Prostate gland (tissue), 2 donors: ENCODE data around the gene LRFN3. TPM values are rescaled to one million over a fixed set of nuclear protein-coding genes. Genes with fewer than 3 reads are reported as not detected.

ENCODE experiments used
- DNase-seq: peaks from one replicate; pipeline ENCODE4 v3.0.0-alpha.2; 2019; ENCODE audit warnings: low spot score
- H3K27ac ChIP-seq, 2 donors: fragments of 200-600 bp; sonication (generic); 2 replicates each; pipeline ENCODE4 v1.5.1; 2017 to 2019
- H3K27me3 ChIP-seq: fragments of 200-600 bp; sonication (generic); replicated peaks from 2 replicates; pipeline ENCODE4 v1.5.1; 2019; ENCODE audit not compliant: insufficient read depth
- H3K36me3 ChIP-seq, 2 donors: fragments of 200-600 bp; sonication (generic); 1 replicate in 1 of 2; 2 replicates in 1 of 2; pipeline versions ENCODE4 v1.5.1 to v1.8.1; 2017 to 2019
- H3K4me1 ChIP-seq: fragments of 200-600 bp; sonication (generic); replicated peaks from 2 replicates; pipeline ENCODE4 v1.5.1; 2019
- H3K4me3 ChIP-seq, 2 donors: fragments of 200-600 bp; sonication (generic); 2 replicates each; pipeline ENCODE4 v1.5.1; 2017 to 2019
- H3K9me3 ChIP-seq: fragments of 200-600 bp; sonication (generic); 2 replicates; pipeline ENCODE4 v1.5.1; 2017
- CTCF ChIP-seq, 4 experiments: fragments of 200-600 bp in 2 of 4; fragments of 450-650 bp in 2 of 4; sonication (generic) in 2 of 4; IDR thresholded peaks; 1 replicate in 3 of 4; 2 replicates in 1 of 4; pipeline ENCODE4 v1.5.1; 2016 to 2019; ENCODE audit warnings: antibody characterized with exemption in 4 of 4, mild to moderate bottlenecking in 2 of 4, moderate library complexity in 2 of 4
- POLR2A ChIP-seq: fragments of 450-650 bp; IDR thresholded peaks from one replicate; pipeline ENCODE4 v1.6.1; 2016; ENCODE audit warnings: antibody characterized with exemption, mild to moderate bottlenecking
- POLR2AphosphoS5 ChIP-seq: sonication (generic); formaldehyde crosslinking; IDR thresholded peaks from one replicate; pipeline ENCODE4 v1.6.1; 2017; ENCODE audit warnings: antibody characterized with exemption
- WGBS: methylation state at CpG from one replicate; pipeline ENCODE4 v1.1.5; 2018; 5-methylcytosine and 5-hydroxymethylcytosine counted together
- intact Hi-C: fragments of 100-400 bp; cut with DNase I; formaldehyde crosslinking; loops from one replicate; pipeline ENCODE4 v1.14.2; 2022
- total RNA-seq, 2 donors: library from RNA; depleted of rRNA; stranded (reverse); fragments of >200 nt; gene quantifications; one replicate each; pipeline ENCODE4 v1.1.0, GENCODE V29; 2016

The LRFN3 gene, protein sequence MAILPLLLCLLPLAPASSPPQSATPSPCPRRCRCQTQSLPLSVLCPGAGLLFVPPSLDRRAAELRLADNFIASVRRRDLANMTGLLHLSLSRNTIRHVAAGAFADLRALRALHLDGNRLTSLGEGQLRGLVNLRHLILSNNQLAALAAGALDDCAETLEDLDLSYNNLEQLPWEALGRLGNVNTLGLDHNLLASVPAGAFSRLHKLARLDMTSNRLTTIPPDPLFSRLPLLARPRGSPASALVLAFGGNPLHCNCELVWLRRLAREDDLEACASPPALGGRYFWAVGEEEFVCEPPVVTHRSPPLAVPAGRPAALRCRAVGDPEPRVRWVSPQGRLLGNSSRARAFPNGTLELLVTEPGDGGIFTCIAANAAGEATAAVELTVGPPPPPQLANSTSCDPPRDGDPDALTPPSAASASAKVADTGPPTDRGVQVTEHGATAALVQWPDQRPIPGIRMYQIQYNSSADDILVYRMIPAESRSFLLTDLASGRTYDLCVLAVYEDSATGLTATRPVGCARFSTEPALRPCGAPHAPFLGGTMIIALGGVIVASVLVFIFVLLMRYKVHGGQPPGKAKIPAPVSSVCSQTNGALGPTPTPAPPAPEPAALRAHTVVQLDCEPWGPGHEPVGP
- 10 to 100 TPM; 21.7 to 32.3 TPM for total RNA-seq

DNA sequence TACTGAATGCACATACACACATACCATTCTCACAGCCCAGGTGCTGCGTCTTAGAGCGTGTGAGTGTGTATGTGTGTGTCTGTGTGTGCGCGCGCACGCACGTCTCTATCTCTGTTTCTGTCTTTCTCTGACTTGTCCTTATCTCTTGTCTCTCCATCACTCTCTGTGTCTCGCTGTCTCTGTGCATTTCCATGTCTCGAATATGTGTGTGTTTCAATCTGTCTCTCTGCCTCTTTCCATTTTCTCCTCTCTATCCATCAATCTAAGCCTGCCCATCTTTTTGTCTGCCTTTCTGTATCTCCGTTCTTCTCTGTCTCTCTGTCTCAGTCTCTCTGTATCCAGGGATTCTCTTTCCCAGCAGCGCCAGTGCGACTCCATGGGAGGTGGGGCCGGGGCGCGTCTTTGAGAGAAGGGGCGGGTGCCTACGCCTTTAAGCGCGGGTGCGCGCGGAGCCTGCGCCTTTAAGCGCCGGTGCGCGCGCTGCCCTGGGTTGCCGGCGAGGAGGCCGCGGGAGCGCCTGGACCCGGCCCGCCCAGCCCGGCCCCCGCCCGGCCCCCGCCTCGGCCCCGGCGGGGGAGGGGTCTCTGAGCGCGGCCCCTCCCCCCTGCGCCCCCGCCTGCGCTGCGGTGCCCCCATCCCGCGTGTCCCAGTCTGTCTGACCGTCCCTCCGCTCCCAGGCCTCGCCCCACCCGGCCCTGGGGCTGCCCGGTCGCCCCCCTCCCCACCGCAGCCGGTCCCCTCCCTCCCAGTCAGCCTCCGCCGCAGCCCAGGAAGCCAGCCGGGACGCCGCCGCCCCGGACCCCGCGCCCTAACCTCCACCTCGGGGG, at the start of gene LRFN3:
Gene LRFN3, plus strand, starts transcription at position 464 of the 827 bp plus-strand sequence. CDS start 3,052 bp downstream, outside the sequence.
- DNase-seq: peak; percentile 66
- Histone ChIP-seq H3K4me3 (peak within 1 kb of the TSS; percentile 72 to 77), H3K36me3 (no peaks in the 10 kb centered on the region), H3K27me3 (no peaks in the 10 kb centered on the region), H3K4me1 (peaks cover 7% of the 10 kb centered on the region), H3K27ac (peak within 1 kb of the TSS; percentile 78 to 86), H3K9me3 (no peaks in the 10 kb centered on the region)
- WGBS: under 1% methylated on average over 44 of the region's 68 CpGs
- TF ChIP-seq CTCF (IDR thresholded peaks at IDR 0.05) (no peak), POLR2A (no peak), POLR2AphosphoS5 (peak; percentile 55)
- intact Hi-C loops: loop anchor here (5.0 kb wide), 1 partner anchor 179 kb away; the partner anchor contains the start of genes HSPB6 and PROSER3

DNA sequence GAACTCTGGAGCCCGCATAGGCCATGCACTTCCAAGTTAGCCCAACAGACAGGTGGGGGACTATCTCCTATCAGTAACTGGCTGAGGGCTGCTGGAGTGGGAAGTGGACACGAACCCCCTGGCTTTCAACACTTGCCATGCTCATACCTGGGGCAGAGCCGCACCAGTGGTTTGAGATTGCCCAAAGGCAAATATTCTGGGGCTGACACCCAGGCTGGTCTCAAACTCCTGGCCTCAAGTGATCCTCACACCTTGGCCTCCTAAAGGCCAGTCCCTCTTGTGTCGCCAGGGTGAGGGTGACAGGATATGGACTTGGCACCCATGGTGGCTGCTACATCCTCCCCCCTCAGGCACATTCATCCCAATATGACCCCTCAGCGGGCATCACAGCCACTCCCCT, 49.0 kb upstream of the LRFN3 start:
- TF ChIP-seq POLR2AphosphoS5 (no peak), POLR2A (no peak), CTCF (IDR thresholded peaks at IDR 0.05) (no peak)

DNA sequence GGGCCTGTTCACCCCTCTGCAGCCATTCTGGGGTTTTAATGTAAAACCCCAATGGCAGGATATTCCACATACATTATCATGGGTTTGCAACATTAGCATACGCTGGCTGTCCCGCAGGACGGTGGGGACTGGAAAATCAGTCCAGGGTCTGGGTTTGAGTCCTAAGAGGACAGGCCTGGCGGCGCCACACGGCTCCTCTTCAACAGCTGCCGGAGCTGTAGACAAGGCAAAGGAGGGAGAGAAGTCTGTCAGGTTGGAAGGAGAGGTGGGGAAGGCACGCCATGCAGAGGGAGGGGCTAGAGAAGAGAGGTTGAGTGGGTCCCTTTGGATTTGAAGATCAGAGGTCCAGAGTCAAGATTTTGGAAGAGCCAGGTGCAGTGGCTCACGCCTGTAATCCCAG, 47.8 kb upstream of the LRFN3 start:
- Histone ChIP-seq H3K27ac (no peak overlapping the region), H3K9me3 (no peaks in the 10 kb centered on the region), H3K27me3 (no peaks in the 10 kb centered on the region), H3K4me1 (no peaks in the 10 kb centered on the region), H3K4me3 (no peak overlapping the region), H3K36me3 (peaks cover 8 to 19% of the 10 kb centered on the region in 2 donors)
- intact Hi-C loops: no loop called here
- no peak for TF ChIP-seq POLR2AphosphoS5
- no peak for TF ChIP-seq CTCF (IDR thresholded peaks at IDR 0.05)
- TF ChIP-seq POLR2A: no peak
- DNase-seq: no peak
- 92% methylated on average over 9 of the region's 9 CpGs for WGBS

More for the DNA sequence above, 49.0 kb upstream of the LRFN3 start:
- Histone ChIP-seq H3K4me3 (no peak overlapping the region), H3K9me3 (no peaks in the 10 kb centered on the region), H3K4me1 (no peaks in the 10 kb centered on the region), H3K36me3 (peaks cover 8 to 19% of the 10 kb centered on the region in 2 donors), H3K27ac (no peak overlapping the region), H3K27me3 (no peaks in the 10 kb centered on the region)
- intact Hi-C loops: no loop called here
- no peak for DNase-seq
- 97% methylated on average over 5 of the region's 5 CpGs for WGBS

DNA sequence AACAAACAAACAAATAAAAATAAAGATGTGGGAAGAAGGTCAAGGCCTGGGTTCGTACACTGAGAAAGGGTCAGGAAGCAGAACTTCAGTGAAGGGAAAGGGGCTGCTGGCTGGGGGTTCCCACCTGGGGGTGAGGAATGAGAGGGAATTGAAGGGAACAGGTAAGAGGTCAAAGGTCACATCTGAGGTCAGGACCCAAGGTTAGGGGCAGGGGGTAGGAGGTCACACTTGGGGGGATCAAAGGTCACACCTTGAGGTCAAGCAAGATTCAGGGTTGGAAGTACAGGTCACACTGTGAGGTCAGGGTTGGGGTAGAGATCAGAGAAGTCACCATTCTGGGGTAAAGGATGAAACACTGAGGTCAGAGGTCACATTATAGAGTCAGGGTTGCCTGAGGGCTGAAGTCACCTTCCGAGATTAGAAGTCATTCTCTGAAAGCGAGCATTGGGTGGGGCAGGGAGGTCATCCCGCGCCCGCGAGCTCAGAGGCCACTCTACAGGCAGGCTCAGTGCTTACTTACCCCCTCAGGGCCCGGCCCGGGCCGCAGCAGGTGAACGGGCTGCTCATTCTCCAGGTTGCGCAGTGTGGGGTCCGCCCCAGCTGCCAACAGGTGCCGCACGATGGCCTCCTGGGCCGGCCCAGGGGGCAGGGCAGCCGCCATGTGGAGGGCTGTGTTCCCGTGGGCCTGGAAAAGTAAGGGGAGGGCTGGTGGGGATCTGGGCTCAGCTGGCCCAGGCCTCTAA, 46.6 kb upstream of the LRFN3 start:
- H3K4me3 ChIP-seq: no peak overlapping the region
- no peak for DNase-seq
- H3K9me3 ChIP-seq: no peaks in the 10 kb centered on the region
- intact Hi-C loops: no loop called here
- H3K27ac ChIP-seq: no peak overlapping the region
- 87% methylated on average over 18 of the region's 18 CpGs for WGBS
- H3K36me3 ChIP-seq: peaks cover 8 to 19% of the 10 kb centered on the region in 2 donors
- TF ChIP-seq POLR2A: no peak
- no peak for TF ChIP-seq POLR2AphosphoS5
- no peak for TF ChIP-seq CTCF (IDR thresholded peaks at IDR 0.05)
- no peaks in the 10 kb centered on the region for H3K4me1 ChIP-seq
- H3K27me3 ChIP-seq: no peaks in the 10 kb centered on the region
